Natural killer cell (primary cell): ENCODE results near the gene MAP3K7CL. TPM values are rescaled to one million over a fixed set of nuclear protein-coding genes. Genes with fewer than 3 reads are reported as not detected.
A peak's percentile ranks its signal among the peaks of the same experiment; 100 is the strongest.

Source experiments
- ATAC-seq, 3 donors: fragments of 150-1000 bp in 2 of 3; fragments of 200-7000 bp in 1 of 3; cut with Tn5 transposase; 1 replicate in 1 of 3; 2 replicates in 2 of 3; pipeline ENCODE4 v1.10.0; 2021; ENCODE audit warnings: mild to moderate bottlenecking in 2 of 3, moderate library complexity in 2 of 3
- DNase-seq, 2 donors: peaks; one replicate each; pipeline versions ENCODE4 v3.0.0 to v3.0.0-alpha.2; 2013 to 2021; ENCODE audit warnings: mixed read lengths in 1 of 2
- H3K27ac ChIP-seq: one replicate; pipeline ENCODE4 v1.5.1; 2013; ENCODE audit warnings: mild to moderate bottlenecking, low read length
- H3K27me3 ChIP-seq: one replicate; pipeline ENCODE4 v1.6.1; 2013; ENCODE audit warnings: low read length; ENCODE audit not compliant: control insufficient read depth, insufficient read depth
- H3K36me3 ChIP-seq: one replicate; pipeline ENCODE4 v1.6.1; 2013; ENCODE audit warnings: low read length; ENCODE audit not compliant: control insufficient read depth, insufficient read depth
- H3K4me1 ChIP-seq: one replicate; pipeline ENCODE4 v1.6.1; 2013; ENCODE audit warnings: low read length; ENCODE audit not compliant: control insufficient read depth, insufficient read depth
- H3K4me3 ChIP-seq: one replicate; pipeline ENCODE4 v1.5.1; 2013; ENCODE audit warnings: low read length
- H3K9me3 ChIP-seq: one replicate; pipeline ENCODE4 v1.6.1; 2013; ENCODE audit warnings: low read length; ENCODE audit not compliant: control insufficient read depth, insufficient read depth
- H3K27ac Mint-ChIP-seq, 2 donors: one replicate each; pipeline ENCODE4 v1.8.0; 2022; ENCODE audit warnings: mild to moderate bottlenecking in 2 of 2, mixed read lengths in 2 of 2, moderate library complexity in 1 of 2
- H3K27me3 Mint-ChIP-seq, 2 donors: one replicate each; pipeline ENCODE4 v1.8.0; 2022; ENCODE audit warnings: low read depth in 2 of 2, mixed read lengths in 2 of 2
- H3K36me3 Mint-ChIP-seq: one replicate; pipeline ENCODE4 v1.8.0; 2022; ENCODE audit warnings: mixed read lengths
- H3K4me1 Mint-ChIP-seq, 2 donors: one replicate each; pipeline ENCODE4 v1.8.0; 2022; ENCODE audit warnings: mixed read lengths in 2 of 2
- H3K4me3 Mint-ChIP-seq: one replicate; pipeline ENCODE4 v1.8.0; 2022; ENCODE audit warnings: mild to moderate bottlenecking, moderate library complexity, mixed read lengths
- H3K9me3 Mint-ChIP-seq, 2 donors: one replicate each; pipeline ENCODE4 v1.8.0; 2022; ENCODE audit warnings: mixed read lengths in 2 of 2
- CTCF ChIP-seq: fragments of 200-600 bp; IDR thresholded peaks from one replicate; pipeline ENCODE4 v1.8.0; 2022; ENCODE audit warnings: antibody characterized with exemption
- WGBS: methylation state at CpG from one replicate; pipeline ENCODE4 v1.1.7; 2013; ENCODE audit warnings: missing lambda C conversion rate; ENCODE audit not compliant: insufficient coverage; 5-methylcytosine and 5-hydroxymethylcytosine counted together
- intact Hi-C: fragments of 100-400 bp; cut with micrococcal nuclease; formaldehyde crosslinking; loops from one replicate; pipeline ENCODE4 v1.14.2; 2022
- total RNA-seq, 4 donors: library from RNA; stranded (reverse); fragments of 120-200 nt in 1 of 4; gene quantifications; one replicate each; pipeline versions ENCODE4 v1.2.3 to v1.2.4, GENCODE V29; 2013 to 2022

MAP3K7CL gene
- total RNA-seq, 3 donors from 2014 or later (not counting 1 experiment from before 2014, with no cell fraction given) = 7.0 to 16.3 (median 11.5) TPM

DNA sequence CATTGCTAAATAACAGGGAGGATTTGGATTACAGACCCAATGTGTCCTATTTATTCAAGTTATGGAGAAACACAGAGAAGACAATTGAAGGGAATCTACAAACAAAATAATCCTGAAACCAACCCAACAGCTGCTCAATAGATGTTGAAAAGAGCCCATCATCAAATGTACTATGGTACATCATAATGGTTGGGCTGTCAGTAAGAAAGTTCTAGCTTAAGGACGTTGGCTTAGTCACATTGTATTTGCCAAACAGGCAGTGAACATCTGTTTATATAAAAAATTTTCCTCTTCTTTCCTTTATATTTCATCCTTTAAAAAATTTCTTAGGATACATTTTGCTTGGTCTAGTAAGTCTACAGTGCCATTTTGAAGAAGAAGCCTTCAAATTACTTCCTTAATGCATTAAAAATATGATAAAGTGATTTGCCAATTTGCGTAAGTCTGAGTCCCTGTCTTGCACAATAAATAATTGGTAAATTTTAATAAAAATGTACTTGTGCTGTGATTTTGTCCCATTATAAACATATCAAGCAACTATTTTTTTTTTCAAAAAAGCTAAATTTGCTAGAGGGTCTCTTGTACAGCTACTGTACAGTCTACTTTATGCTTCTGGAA is 14.4 kb downstream of the MAP3K7CL start:
- peaks cover 20 to 27% of the 10 kb centered on the region in 2 donors for H3K4me1 Mint-ChIP-seq
- intact Hi-C loops = no loop called here
- no peaks in the 10 kb centered on the region for H3K36me3 ChIP-seq
- H3K9me3 ChIP-seq = no peaks in the 10 kb centered on the region
- H3K36me3 Mint-ChIP-seq = no peaks in the 10 kb centered on the region
- no peak for ATAC-seq
- H3K4me3 ChIP-seq = no peak overlapping the region
- WGBS = no CpG with 5 or more reads among the region's 2 CpGs
- no peak overlapping the region for H3K27ac ChIP-seq
- peaks cover 6% of the 10 kb centered on the region for H3K4me1 ChIP-seq
- no peak overlapping the region for H3K27ac Mint-ChIP-seq
- H3K27me3 ChIP-seq = no peaks in the 10 kb centered on the region
- no peak for TF ChIP-seq CTCF
- H3K4me3 Mint-ChIP-seq = no peak overlapping the region
- no peaks in the 10 kb centered on the region for H3K27me3 Mint-ChIP-seq
- no peak for DNase-seq
- no peaks in the 10 kb centered on the region for H3K9me3 Mint-ChIP-seq

- peak overlapping the region; percentile 38 to 56 for H3K27ac Mint-ChIP-seq
These were observed 14.9 kb downstream of the MAP3K7CL start for GRCh38 chr21:29145354-29145782.

DNA sequence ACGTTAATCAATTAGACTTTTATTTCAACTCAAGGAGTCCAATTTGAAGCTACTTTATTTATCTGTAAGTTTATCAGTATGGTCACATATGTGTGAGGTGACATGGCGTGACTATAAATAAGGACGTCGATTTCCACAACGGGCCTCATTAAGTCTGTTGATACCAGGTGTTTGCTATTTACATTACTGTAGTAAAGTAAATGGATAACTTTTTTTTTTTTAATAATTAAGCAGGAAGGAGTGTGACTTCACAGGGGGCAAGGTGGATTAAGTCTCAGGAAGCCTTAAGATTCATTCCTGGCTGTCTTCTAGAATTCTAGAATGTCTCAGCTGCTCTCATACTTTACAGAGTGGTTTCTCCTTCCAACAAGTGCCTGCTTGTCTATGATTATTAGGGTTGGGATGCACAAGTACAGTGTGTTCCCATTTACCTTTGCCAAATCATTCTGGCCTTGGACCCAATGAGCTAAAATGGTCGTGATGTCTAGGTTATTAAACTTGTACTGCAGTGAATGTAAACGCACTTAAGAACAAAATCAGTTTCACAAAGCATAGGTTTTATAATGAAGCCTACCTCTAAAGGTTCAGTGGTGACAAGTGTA is 15.5 kb downstream of the MAP3K7CL start:
- peaks cover 20 to 27% of the 10 kb centered on the region in 2 donors for H3K4me1 Mint-ChIP-seq
- Histone ChIP-seq H3K27ac (no peak overlapping the region), H3K9me3 (no peaks in the 10 kb centered on the region), H3K4me1 (peaks cover 6% of the 10 kb centered on the region), H3K36me3 (no peaks in the 10 kb centered on the region), H3K4me3 (no peak overlapping the region), H3K27me3 (no peaks in the 10 kb centered on the region)
- no peaks in the 10 kb centered on the region for H3K9me3 Mint-ChIP-seq
- no peaks in the 10 kb centered on the region for H3K36me3 Mint-ChIP-seq
- DNase-seq = no peak
- ATAC-seq = peak in 1 of 3 donors; percentile 27
- H3K4me3 Mint-ChIP-seq = peak overlapping the region; percentile 33
- TF ChIP-seq CTCF = no peak
- intact Hi-C loops = no loop called here
- H3K27ac Mint-ChIP-seq = peak overlapping the region; percentile 38 to 56
- WGBS = 72% methylated on average over 6 of the region's 7 CpGs
- H3K27me3 Mint-ChIP-seq = peaks cover 0 to 4% of the 10 kb centered on the region in 2 donors

More at GRCh38 chr21:29145354-29145782, 14.9 kb downstream of the MAP3K7CL start:
- no peaks in the 10 kb centered on the region for H3K27me3 ChIP-seq
- Mint-ChIP-seq H3K9me3 (no peaks in the 10 kb centered on the region), H3K4me1 (peaks cover 20 to 27% of the 10 kb centered on the region in 2 donors), H3K4me3 (peak overlapping the region; percentile 33), H3K27me3 (no peaks in the 10 kb centered on the region), H3K36me3 (no peaks in the 10 kb centered on the region)
- TF ChIP-seq CTCF = no peak
- H3K4me1 ChIP-seq = peaks cover 6% of the 10 kb centered on the region
- WGBS = 62% methylated on average over 5 of the region's 5 CpGs
- ATAC-seq (peak in 1 of 3 donors; percentile 69), DNase-seq (peak in 1 of 2 donors; percentile 9)
- intact Hi-C loops = no loop called here
- no peak overlapping the region for H3K4me3 ChIP-seq
- H3K9me3 ChIP-seq = no peaks in the 10 kb centered on the region
- H3K27ac ChIP-seq = no peak overlapping the region
- no peaks in the 10 kb centered on the region for H3K36me3 ChIP-seq
